ENCODE results near the gene PTPRK. TPM values are rescaled to one million over a fixed set of nuclear protein-coding genes. Genes with fewer than 3 reads are reported as not detected.
"Not testable (repeated sequence)": the region's sequence is repeated elsewhere in the genome, so short reads cannot be mapped to it uniquely, and the experiment has no call there.

PTPRK gene
- polyA plus RNA-seq, 3 donors = 3.1 to 18.6 (median 11.3) TPM

- WGBS, 3 donors = 54 to 92% (median 87%) methylated on average over 2 of the region's 2 CpGs
- no peak overlapping the region for H3K27ac ChIP-seq (ENCODE audit: low read depth, low read length)
These were observed 54.7 kb downstream of the PTPRK start for GRCh38 chr6:128465368-128466343.

- WGBS, 3 donors = 53 to 72% (median 70%) methylated on average over 3 of the region's 3 CpGs
- no peak overlapping the region for H3K27ac ChIP-seq (ENCODE audit: low read depth, low read length)
These were observed 55.6 kb downstream of the PTPRK start for GRCh38 chr6:128464790-128465189.

- H3K27ac ChIP-seq (ENCODE audit: low read depth, low read length) = no peak overlapping the region
- 80 to 85% (median 82%) methylated on average over 7 of the region's 7 CpGs for WGBS, 3 donors
These were observed 56.5 kb downstream of the PTPRK start for GRCh38 chr6:128463942-128464341.

- no peak overlapping the region for H3K27ac ChIP-seq (ENCODE audit: low read depth, low read length)
- WGBS, 3 donors = 42 to 87% (median 79%) methylated on average over 3 of the region's 3 CpGs
These were observed 58.9 kb downstream of the PTPRK start for GRCh38 chr6:128461501-128461900.

GRCh38 chr6:128456510-128457230 lies 63.7 kb downstream of the PTPRK start:
- WGBS, 3 donors = 68 to 91% (median 89%) methylated on average over 2 of the region's 2 CpGs
- no peak overlapping the region for H3K27ac ChIP-seq (ENCODE audit: low read depth, low read length)

GRCh38 chr6:128455959-128456358 lies 64.4 kb downstream of the PTPRK start:
- WGBS, 3 donors = 87 to 89% (median 89%) methylated on average over 3 of the region's 3 CpGs
- no peak overlapping the region for H3K27ac ChIP-seq (ENCODE audit: low read depth, low read length)

- WGBS, 3 donors = 66 to 79% (median 70%) methylated on average over 2 of the region's 2 CpGs
- H3K27ac ChIP-seq (ENCODE audit: low read depth, low read length) = no peak overlapping the region
These were observed 67.7 kb downstream of the PTPRK start for GRCh38 chr6:128452713-128453112.

GRCh38 chr6:128446497-128446896 lies 73.9 kb downstream of the PTPRK start:
- 75 to 93% (median 91%) methylated on average over 3 of the region's 3 CpGs for WGBS, 3 donors

GRCh38 chr6:128443553-128443952 lies 76.8 kb downstream of the PTPRK start:
- H3K27ac ChIP-seq (ENCODE audit: low read depth, low read length) = no peak overlapping the region
- 40 to 79% (median 77%) methylated on average over 3 of the region's 3 CpGs for WGBS, 3 donors

More at GRCh38 chr6:128446497-128446896, 73.9 kb downstream of the PTPRK start:
- no peak overlapping the region for H3K27ac ChIP-seq (ENCODE audit: low read depth, low read length)

GRCh38 chr6:128439627-128440026 lies 80.8 kb downstream of the PTPRK start:
- H3K27ac ChIP-seq (ENCODE audit: low read depth, low read length) = no peak overlapping the region

- H3K27ac ChIP-seq (ENCODE audit: low read depth, low read length) = no peak overlapping the region
These were observed 82.0 kb downstream of the PTPRK start for GRCh38 chr6:128438393-128438792.

- WGBS, 3 donors = 91 to 96% (median 95%) methylated on average over 10 of the region's 10 CpGs
- H3K27ac ChIP-seq (ENCODE audit: low read depth, low read length) = no peak overlapping the region
These were observed 82.7 kb downstream of the PTPRK start for GRCh38 chr6:128437685-128438084.

GRCh38 chr6:128434752-128435151 lies 85.6 kb downstream of the PTPRK start:
- not testable (repeated sequence) for H3K27ac ChIP-seq (ENCODE audit: low read depth, low read length)
- WGBS, 3 donors = 53 to 77% (median 55%) methylated on average over 1 of the region's 1 CpG

GRCh38 chr6:128432394-128432793 lies 88.0 kb downstream of the PTPRK start:
- no peak overlapping the region for H3K27ac ChIP-seq (ENCODE audit: low read depth, low read length)

- WGBS, 3 donors = 93 to 100% (median 96%) methylated on average over 1 of the region's 1 CpG
- H3K27ac ChIP-seq (ENCODE audit: low read depth, low read length) = no peak overlapping the region
These were observed 93.3 kb downstream of the PTPRK start for GRCh38 chr6:128427139-128427538.

- no peak overlapping the region for H3K27ac ChIP-seq (ENCODE audit: low read depth, low read length)
- 67 to 89% (median 76%) methylated on average over 2 of the region's 2 CpGs for WGBS, 3 donors
These were observed 94.5 kb downstream of the PTPRK start for GRCh38 chr6:128425856-128426255.

GRCh38 chr6:128422871-128423270 lies 97.5 kb downstream of the PTPRK start:
- WGBS, 3 donors = 82 to 92% (median 83%) methylated on average over 1 of the region's 1 CpG
- H3K27ac ChIP-seq (ENCODE audit: low read depth, low read length) = no peak overlapping the region

GRCh38 chr6:128422200-128422599 lies 98.2 kb downstream of the PTPRK start:
- H3K27ac ChIP-seq (ENCODE audit: low read depth, low read length) = no peak overlapping the region

- WGBS, 3 donors = 88 to 93% (median 91%) methylated on average over 3 of the region's 3 CpGs
These were observed 98.6 kb downstream of the PTPRK start for GRCh38 chr6:128421788-128422187.

GRCh38 chr6:128417698-128418097 lies 102.7 kb downstream of the PTPRK start:
- 69 to 90% (median 73%) methylated on average over 5 of the region's 5 CpGs for WGBS, 3 donors
- no peak overlapping the region for H3K27ac ChIP-seq (ENCODE audit: low read depth, low read length)

More at GRCh38 chr6:128421788-128422187, 98.6 kb downstream of the PTPRK start:
- H3K27ac ChIP-seq (ENCODE audit: low read depth, low read length) = no peak overlapping the region

Measured in adipose tissue (tissue), 3 donors.